Naive B cell (primary cell): ENCODE data around the gene PALM3. TPM values are rescaled to one million over a fixed set of nuclear protein-coding genes. Genes with fewer than 3 reads are reported as not detected.

ENCODE experiments used
- ATAC-seq, 2 donors: fragments of 150-1000 bp; cut with Tn5 transposase; 2 replicates each; pipeline ENCODE4 v1.10.0; 2021; ENCODE audit warnings: low read depth in 2 of 2, mild to moderate bottlenecking in 2 of 2, moderate library complexity in 2 of 2
- DNase-seq: peaks from one replicate; pipeline ENCODE4 v3.0.0; 2022
- H3K27ac Mint-ChIP-seq, 6 donors: one replicate each; pipeline ENCODE4 v1.8.0; 2020 to 2022; ENCODE audit warnings: mild to moderate bottlenecking in 6 of 6, mixed read lengths in 6 of 6, moderate library complexity in 5 of 6, inconsistent platforms in 2 of 6
- H3K27me3 Mint-ChIP-seq, 3 donors: one replicate each; pipeline ENCODE4 v1.8.0; 2021 to 2022; ENCODE audit warnings: mixed read lengths in 3 of 3, mild to moderate bottlenecking in 1 of 3
- H3K36me3 Mint-ChIP-seq, 2 donors: one replicate each; pipeline ENCODE4 v1.8.0; 2020 to 2022; ENCODE audit warnings: mixed read lengths in 2 of 2, inconsistent platforms in 1 of 2, mild to moderate bottlenecking in 1 of 2
- H3K4me1 Mint-ChIP-seq, 3 donors: one replicate each; pipeline ENCODE4 v1.8.0; 2020 to 2022; ENCODE audit warnings: mixed read lengths in 3 of 3, inconsistent platforms in 1 of 3, mild to moderate bottlenecking in 1 of 3, moderate library complexity in 1 of 3
- H3K4me3 Mint-ChIP-seq, 8 donors: one replicate each; pipeline ENCODE4 v1.8.0; 2020 to 2022; ENCODE audit warnings: mild to moderate bottlenecking in 8 of 8, mixed read lengths in 8 of 8, moderate library complexity in 8 of 8, inconsistent platforms in 2 of 8
- H3K9me3 Mint-ChIP-seq, 7 donors: one replicate each; pipeline ENCODE4 v1.8.0; 2020 to 2022; ENCODE audit warnings: mixed read lengths in 7 of 7, mild to moderate bottlenecking in 5 of 7, inconsistent platforms in 2 of 7, moderate library complexity in 1 of 7
- polyA plus RNA-seq, 6 donors: library from polyadenylated mRNA; unstranded; fragments of 300-500 nt; fragmentation: Illumina TruSeq; gene quantifications; one replicate each; pipeline ENCODE4 v1.2.3, GENCODE V29; 2021; ENCODE audit warnings: low read depth in 6 of 6

Gene PALM3
- polyA plus RNA-seq, 6 donors from 2014 or later = not detected

DNA sequence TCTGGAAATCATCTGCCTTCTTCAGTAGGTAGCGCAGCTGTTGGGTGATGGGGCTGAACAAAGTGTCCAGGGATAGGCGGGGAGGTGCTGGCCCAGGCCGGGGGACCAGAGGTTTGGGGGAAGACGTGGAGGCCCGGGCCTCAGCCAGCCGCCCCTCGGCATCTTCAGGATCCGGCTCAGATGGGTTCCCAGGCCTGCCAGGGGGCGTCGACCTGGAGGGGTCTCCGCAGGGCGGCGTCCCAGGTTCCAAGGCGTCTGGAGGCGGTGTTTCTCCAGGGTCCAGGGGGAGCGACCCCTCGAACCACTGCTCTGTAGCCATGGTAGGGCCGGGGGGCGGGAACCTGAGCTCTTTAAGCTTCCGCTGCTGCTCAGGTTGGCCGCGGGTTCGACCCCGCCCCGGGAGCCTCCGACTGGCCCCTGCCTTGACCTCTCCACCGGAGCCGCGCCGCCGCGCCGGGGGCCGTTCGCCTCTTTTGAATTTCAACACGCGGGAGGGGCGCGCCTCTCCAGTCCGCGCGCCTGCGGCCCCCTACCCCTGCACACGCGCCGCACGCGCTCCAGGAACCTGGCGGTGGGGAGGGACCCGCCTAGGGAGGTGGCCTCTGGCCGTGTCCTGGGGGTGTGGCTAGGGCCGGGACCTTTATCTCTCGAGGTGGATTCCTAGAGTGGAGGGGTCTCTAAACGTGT lies 23.6 kb upstream of the PALM3 start, which contains the start of gene C19orf67:
C19orf67 (minus strand) TSS at position 475 of the 687 bp plus-strand sequence; CDS start at position 319, 156 bp downstream.
- peaks cover 4 to 7% of the 10 kb centered on the region in 2 donors for H3K36me3 Mint-ChIP-seq
- H3K27ac Mint-ChIP-seq = peak within 1 kb of the TSS in 1 of 6 donors; percentile 15
- H3K9me3 Mint-ChIP-seq = peaks cover 0 to 1% (median 0%) of the 10 kb centered on the region in 7 donors
- DNase-seq (no peak), ATAC-seq (no peak)
- H3K4me3 Mint-ChIP-seq = peak within 1 kb of the TSS in 2 of 8 donors; percentile 42 to 72
- H3K27me3 Mint-ChIP-seq = no peaks in the 10 kb centered on the region
- peaks cover 4 to 20% (median 5%) of the 10 kb centered on the region in 3 donors for H3K4me1 Mint-ChIP-seq

DNA sequence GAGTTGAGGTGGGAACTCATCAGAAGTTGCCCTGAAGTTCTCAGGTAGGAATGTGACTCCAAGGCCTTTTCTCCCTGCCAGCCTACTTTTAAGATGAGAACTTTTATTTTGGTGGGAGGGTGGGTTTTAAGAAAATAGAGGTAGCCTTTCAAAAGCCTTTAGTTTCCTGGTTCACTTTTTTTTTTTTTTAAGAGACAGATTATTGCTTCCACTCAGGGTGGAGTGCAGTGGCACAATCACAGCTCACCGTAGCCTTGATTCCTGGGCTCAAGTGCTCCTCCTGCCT lies 20.7 kb upstream of the PALM3 start:
- no peak for ATAC-seq
- Mint-ChIP-seq H3K9me3 (no peaks in the 10 kb centered on the region), H3K27me3 (no peaks in the 10 kb centered on the region), H3K36me3 (no peaks in the 10 kb centered on the region), H3K4me1 (peaks cover 0 to 23% (median 0%) of the 10 kb centered on the region in 3 donors), H3K27ac (peak overlapping the region in 2 of 6 donors; percentile 72 to 88), H3K4me3 (peak overlapping the region in 7 of 8 donors; percentile 72 to 97 (median 90))
- no peak for DNase-seq

DNA sequence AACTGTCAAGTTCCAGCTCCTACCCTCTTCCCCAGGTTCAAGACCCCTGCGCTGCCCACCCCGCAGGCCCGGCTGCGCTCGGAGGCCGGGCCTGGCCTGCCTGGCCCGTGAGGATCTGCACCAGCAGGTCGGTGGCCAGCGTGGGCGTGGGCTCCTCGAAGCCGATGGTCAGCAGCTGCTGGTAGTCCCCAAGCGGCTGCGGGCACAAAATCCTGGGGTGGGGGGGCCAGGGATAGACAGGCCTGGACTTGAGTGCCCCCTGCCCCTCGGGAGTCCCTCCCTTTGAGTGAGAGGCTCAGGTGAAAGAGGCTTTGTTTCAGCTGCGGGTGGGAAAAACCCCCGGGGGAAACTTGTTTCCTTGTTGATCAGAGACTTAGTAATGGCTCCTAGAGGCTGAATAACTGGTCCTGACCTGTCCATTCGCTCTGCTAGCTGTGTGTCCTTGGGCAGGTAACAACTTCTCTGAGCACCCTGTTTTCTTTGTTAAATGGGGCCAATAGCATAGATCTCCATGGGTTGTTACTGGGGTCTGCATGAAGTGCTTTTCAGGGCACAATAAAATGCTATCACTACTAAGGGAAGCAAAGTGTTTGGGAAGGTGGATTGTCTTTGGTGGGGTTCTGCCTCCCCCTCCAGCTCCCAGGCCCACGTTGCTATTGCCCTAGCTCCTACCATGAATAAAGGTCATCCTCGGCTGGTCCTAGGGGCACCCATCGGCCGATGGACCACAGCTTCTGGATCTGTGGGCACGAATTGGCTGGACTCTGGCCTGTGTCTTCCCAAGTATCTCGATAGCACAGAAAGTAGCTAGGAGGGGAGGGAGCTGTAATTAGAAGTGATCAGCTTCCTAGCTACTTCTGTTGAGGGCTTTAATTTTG lies 20.2 kb upstream of the PALM3 start:
- H3K9me3 Mint-ChIP-seq = no peaks in the 10 kb centered on the region
- peak overlapping the region; percentile 81 to 97 (median 95) for H3K4me3 Mint-ChIP-seq
- H3K36me3 Mint-ChIP-seq = no peaks in the 10 kb centered on the region
- peaks cover 0 to 27% (median 0%) of the 10 kb centered on the region in 3 donors for H3K4me1 Mint-ChIP-seq
- H3K27me3 Mint-ChIP-seq = no peaks in the 10 kb centered on the region
- ATAC-seq (peak; percentile 8 to 31), DNase-seq (peak; percentile 28)
- H3K27ac Mint-ChIP-seq = peak overlapping the region; percentile 88 to 99 (median 97)

DNA sequence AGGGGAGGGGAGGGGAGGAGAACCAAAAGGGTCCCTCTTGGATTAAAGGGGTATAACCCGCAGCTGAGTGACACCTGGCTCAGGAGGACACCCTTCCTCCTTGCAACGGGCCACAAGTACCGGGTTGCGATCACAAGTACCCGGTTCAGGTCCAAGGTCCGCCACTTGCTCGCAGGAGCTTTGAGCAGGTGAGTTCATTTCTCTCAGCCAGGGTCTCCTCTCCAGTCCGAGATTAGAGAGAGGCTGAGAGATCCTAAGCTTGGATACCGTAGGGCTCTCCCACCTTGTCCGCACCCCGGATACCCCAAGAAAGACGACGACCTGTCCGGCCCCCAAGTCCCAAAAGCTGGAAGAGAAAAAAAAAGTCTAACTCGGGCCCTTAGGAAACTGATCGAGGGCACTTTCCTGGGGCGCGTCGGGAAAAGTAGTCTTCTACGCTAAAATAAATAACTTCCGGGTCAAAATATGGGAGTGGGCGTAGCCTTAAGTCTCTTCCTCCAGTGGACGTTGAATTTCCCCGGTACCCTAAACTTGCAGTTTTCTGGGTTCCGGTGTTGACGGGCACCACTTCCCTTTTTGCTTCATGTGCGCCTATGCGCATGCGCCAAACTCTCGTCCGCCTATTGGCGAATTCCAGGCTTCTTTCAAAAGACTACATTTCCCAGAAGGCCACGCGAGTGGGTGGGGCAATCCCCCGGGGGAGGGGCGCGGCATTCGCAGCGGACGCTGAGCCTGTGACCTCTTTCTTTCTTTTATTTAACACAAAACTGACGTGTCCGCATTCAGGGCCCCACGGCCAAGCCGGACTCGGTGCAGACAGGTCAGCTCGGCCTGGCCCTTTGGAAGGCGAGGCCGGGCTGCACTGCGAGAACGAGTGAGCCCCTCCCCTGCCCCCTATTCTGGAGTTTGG lies 19.3 kb upstream of the PALM3 start:
- Mint-ChIP-seq H3K27ac (peak overlapping the region; percentile 88 to 99 (median 97)), H3K9me3 (no peaks in the 10 kb centered on the region), H3K36me3 (no peaks in the 10 kb centered on the region), H3K27me3 (no peaks in the 10 kb centered on the region), H3K4me3 (peak overlapping the region; percentile 81 to 97 (median 95)), H3K4me1 (peaks cover 0 to 27% (median 0%) of the 10 kb centered on the region in 3 donors)
- DNase-seq (peak; percentile 99), ATAC-seq (peak; percentile 94 to 95)

DNA sequence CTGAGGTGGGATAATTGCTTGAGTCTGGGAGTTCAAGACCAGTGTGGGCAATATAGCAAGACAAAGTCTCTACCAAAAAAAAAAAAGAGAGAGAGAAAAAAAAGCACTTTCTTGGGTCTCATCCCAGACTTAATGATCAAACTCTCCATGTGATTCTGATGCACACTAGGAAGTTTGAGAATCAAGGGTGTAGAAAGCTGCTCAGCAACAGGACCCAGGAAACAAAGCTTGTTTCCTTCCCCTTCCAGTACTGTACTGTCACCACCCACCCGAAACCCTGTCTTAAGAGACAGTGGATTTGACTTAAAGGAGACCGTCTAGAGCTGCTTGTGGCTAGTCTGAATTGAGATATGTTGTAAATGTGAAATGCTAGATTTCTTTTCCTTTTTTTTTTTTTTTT lies 16.5 kb upstream of the PALM3 start:
- H3K4me3 Mint-ChIP-seq = peak overlapping the region in 2 of 8 donors; percentile 63 to 72
- DNase-seq = no peak
- peaks cover 14 to 46% (median 18%) of the 10 kb centered on the region in 3 donors for H3K4me1 Mint-ChIP-seq

DNA sequence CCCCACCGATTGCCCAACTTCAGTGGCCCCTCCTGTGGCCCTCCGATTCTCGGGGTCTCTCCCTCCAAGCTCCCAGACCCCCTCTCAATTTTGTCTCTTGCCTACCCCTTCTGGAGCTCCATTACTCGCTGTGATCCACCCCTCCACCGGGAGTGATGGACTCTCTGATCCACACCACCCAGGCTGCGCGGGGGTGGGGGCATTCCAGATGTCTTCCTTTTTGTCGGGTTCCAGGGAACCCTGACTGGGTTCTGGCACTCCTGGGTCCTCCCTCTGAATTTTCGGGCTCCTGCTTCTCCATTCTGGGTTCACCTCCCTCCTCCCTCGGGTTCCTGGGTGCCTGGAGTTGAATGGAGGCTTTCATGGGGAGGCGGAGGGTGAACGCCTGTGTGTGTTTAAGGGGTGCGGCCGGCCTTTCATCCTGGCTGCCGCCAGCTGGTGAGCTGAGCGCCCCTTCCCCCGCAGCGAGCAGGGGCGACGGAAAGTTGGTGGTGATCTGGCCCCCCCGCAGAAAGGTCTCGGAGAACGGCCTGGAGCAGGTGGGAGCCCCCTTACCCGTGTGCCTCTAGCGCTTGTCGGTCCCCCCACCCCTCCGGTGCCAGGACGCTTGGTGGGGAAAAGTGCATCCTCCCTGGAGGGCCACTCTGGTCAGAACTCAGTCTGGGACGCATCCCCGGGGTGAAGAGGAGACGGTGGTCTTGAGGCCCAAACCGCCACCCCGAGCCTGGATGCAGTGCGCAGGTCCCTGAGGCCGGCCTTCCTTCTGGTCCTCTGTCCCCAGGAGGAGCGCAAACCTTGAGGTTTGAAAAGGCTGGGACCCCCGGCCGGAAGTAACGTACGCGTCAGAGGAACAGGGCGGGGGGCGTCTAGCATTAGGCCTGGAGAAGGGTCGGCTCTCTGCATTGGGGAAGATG lies 12.3 kb upstream of the PALM3 start:
- no peak for ATAC-seq
- Mint-ChIP-seq H3K27ac (peak overlapping the region in 5 of 6 donors; percentile 19 to 77 (median 47)), H3K36me3 (no peaks in the 10 kb centered on the region), H3K4me1 (peaks cover 14 to 30% (median 18%) of the 10 kb centered on the region in 3 donors), H3K4me3 (peak overlapping the region; percentile 84 to 95 (median 90)), H3K9me3 (no peaks in the 10 kb centered on the region), H3K27me3 (peaks cover 0 to 10% (median 0%) of the 10 kb centered on the region in 3 donors)
- no peak for DNase-seq

More for the DNA sequence above, 16.5 kb upstream of the PALM3 start:
- Mint-ChIP-seq H3K27ac (no peak overlapping the region), H3K36me3 (no peaks in the 10 kb centered on the region), H3K9me3 (no peaks in the 10 kb centered on the region), H3K27me3 (peaks cover 0 to 6% (median 0%) of the 10 kb centered on the region in 3 donors)
- ATAC-seq = no peak

DNA sequence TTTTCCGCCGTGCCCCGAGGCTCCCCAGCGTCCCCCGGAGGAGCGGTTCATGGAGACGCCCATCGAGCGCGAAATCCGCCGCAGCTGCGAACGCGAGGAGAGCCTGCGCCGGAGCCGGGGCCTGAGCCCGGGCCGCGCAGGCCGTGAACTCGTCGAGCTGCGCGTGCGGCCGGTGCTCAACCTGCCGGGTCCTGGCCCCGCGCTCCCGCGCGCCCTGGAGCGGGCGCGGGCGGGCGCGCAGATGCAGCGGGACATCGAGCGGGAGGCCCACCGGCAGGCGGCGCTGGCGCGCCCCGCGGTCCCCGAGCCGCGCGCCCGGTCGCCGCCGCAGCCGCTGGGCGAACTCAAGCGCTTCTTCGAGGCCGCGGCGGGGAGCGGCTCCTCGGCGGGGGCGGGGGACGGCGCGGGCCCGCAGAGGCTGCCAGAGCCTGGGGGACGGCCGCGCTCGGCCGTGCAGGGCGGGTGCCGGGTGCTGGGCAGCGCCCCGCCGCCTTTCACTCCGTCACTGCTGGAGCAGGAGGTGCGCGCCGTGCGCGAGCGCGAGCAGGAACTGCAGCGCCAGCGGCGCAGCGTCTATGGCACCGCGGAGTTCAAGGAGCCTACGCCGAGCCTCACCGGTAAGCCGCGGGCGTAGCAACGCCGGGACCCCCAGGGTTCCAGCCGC lies 11.5 kb upstream of the PALM3 start:
- DNase-seq = peak; percentile 82
- no peaks in the 10 kb centered on the region for H3K36me3 Mint-ChIP-seq
- peak overlapping the region in 1 of 6 donors; percentile 19 for H3K27ac Mint-ChIP-seq
- ATAC-seq = peak; percentile 72 to 75
- H3K9me3 Mint-ChIP-seq = no peaks in the 10 kb centered on the region
- peak overlapping the region; percentile 84 to 95 (median 90) for H3K4me3 Mint-ChIP-seq
- peaks cover 0 to 10% (median 0%) of the 10 kb centered on the region in 3 donors for H3K27me3 Mint-ChIP-seq
- H3K4me1 Mint-ChIP-seq = peaks cover 14 to 29% (median 18%) of the 10 kb centered on the region in 3 donors

DNA sequence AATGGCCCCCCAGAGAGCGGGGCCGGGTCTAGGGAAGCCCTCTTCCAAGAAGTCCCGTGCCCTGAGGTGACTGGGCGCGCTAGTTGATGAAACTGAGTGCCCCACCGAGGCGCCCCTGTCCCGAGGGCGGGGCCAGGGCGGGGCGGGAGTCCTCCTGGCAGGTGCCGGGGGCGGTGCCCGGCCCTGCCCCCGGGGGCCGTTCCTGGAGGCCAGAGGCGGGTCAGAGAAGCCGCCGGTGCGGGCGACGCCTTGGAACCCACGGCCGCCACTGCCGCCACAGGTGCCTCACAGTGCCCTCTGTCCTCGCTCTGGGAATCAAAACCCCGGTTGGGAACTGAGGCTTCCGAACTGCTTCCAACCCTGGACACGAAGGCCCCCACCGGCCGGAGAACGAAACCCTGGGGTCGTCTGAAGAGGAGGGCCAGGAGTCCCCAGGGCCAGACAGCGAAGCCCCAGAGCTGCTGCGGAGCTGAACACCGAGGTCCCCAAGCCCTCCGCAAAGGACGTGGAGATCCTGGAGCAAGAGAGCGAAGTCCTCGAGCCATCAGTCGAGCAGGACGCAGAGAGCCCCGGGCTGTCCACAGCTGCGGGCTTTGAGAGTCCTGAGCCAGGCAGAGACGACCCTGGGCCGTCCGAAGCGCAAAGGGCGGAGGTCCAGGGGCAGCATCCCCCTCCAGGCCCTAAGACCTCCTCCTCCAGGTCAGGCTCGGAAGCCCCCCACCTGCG lies 10.8 kb upstream of the PALM3 start, which contains the start of gene MISP3:
MISP3 (plus strand) TSS at position 252 of the 726 bp plus-strand sequence. CDS start 524 bp downstream, outside the sequence.
- H3K27me3 Mint-ChIP-seq = peaks cover 0 to 10% (median 0%) of the 10 kb centered on the region in 3 donors
- DNase-seq = no peak
- peaks cover 14 to 25% (median 18%) of the 10 kb centered on the region in 3 donors for H3K4me1 Mint-ChIP-seq
- peak in 1 of 2 donors; percentile 5 for ATAC-seq
- peak within 1 kb of the TSS; percentile 84 to 95 (median 90) for H3K4me3 Mint-ChIP-seq
- H3K36me3 Mint-ChIP-seq = no peaks in the 10 kb centered on the region
- H3K27ac Mint-ChIP-seq = peak within 1 kb of the TSS in 2 of 6 donors; percentile 69 to 76
- no peaks in the 10 kb centered on the region for H3K9me3 Mint-ChIP-seq

DNA sequence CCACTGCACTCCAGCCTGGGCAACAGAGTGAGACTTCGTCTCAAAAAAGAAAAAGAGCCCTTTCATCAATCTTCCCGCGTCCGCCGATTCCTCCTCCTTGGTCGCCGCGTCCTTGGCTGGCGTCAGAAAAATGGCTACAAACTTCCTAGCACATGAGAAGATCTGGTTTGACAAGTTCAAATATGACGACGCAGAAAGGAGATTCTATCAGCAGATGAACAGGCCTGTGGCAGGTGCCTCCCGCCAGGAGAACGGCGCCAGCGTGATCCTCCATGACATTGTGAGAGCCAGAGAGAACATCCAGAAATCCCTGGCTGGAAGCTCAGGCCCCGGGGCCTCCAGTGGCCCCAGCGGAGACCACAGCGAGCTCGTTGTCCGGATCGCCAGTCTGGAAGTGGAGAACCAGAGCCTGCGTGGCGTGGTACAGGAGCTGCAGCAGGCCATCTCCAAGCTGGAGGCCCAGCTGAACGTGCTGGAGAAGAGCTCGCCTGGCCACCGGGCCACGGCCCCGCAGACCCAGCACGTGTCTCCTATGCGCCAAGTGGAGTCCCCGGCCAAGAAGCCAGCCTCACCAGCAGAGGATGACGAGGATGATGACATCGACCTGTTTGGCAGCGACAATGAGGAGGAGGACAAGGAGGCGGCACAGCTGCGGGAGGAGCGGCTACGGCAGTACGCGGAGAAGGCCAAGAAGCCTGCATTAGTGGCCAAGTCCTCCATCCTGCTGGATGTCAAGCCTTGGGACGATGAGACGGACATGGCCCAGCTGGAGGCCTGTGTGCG lies 8.6 kb upstream of the PALM3 start:
- H3K4me3 Mint-ChIP-seq = peak overlapping the region in 7 of 8 donors; percentile 26 to 68 (median 45)
- ATAC-seq (no peak), DNase-seq (no peak)
- H3K36me3 Mint-ChIP-seq = no peaks in the 10 kb centered on the region
- H3K9me3 Mint-ChIP-seq = no peaks in the 10 kb centered on the region
- peaks cover 14 to 21% (median 18%) of the 10 kb centered on the region in 3 donors for H3K4me1 Mint-ChIP-seq
- H3K27me3 Mint-ChIP-seq = peaks cover 3 to 19% (median 12%) of the 10 kb centered on the region in 3 donors
- peak overlapping the region in 1 of 6 donors; percentile 66 for H3K27ac Mint-ChIP-seq

DNA sequence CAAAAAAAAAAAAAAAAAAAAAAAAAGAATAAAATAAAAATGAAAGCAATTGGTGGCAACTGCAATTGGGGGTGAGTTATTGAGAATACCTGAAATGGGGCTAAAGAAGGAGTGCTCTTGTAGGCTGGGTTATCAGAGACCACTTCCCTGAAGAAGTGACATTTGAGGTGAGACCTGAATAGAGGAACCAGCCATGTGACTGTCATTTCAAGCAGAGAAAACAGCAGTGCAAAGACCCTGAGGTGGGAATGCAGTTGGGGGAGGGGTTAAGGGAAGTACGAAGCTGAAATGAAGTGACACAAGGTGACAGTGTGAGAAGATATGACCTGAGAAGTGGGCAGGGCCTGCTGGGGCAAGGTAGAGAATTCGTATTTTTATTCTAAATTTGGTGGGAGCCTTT lies 4.3 kb upstream of the PALM3 start:
- DNase-seq (no peak), ATAC-seq (peak; percentile 37 to 52)
- Mint-ChIP-seq H3K36me3 (no peaks in the 10 kb centered on the region), H3K27me3 (peaks cover 7 to 20% (median 18%) of the 10 kb centered on the region in 3 donors), H3K27ac (peak overlapping the region in 1 of 6 donors; percentile 49), H3K4me1 (no peaks in the 10 kb centered on the region), H3K4me3 (no peak overlapping the region), H3K9me3 (no peaks in the 10 kb centered on the region)
